Parathyroid adenoma (tissue), 2 donors: ENCODE results near the gene SMO.
A peak's percentile ranks its signal among the peaks of the same experiment; 100 is the strongest.
"Not testable (repeated sequence)": the region's sequence is repeated elsewhere in the genome, so short reads cannot be mapped to it uniquely, and the experiment has no call there.

Source experiments
- H2AFZ ChIP-seq: fragments of 300-600 bp; sonication (generic); one replicate; pipeline ENCODE4 v1.7.0; 2017; ENCODE audit warnings: antibody characterized with exemption, mild to moderate bottlenecking
- H3K27ac ChIP-seq: fragments of 300-600 bp; sonication (generic); one replicate; pipeline ENCODE4 v1.7.0; 2017
- H3K27me3 ChIP-seq: fragments of 300-600 bp; sonication (generic); one replicate; pipeline ENCODE4 v1.7.0; 2017; ENCODE audit warnings: low read length; ENCODE audit not compliant: control insufficient read depth, insufficient read depth
- H3K36me3 ChIP-seq: fragments of 300-600 bp; sonication (generic); one replicate; pipeline ENCODE4 v1.7.0; 2017; ENCODE audit warnings: low read length; ENCODE audit not compliant: control insufficient read depth, insufficient read depth
- H3K4me1 ChIP-seq: fragments of 300-600 bp; sonication (generic); one replicate; pipeline ENCODE4 v1.7.0; 2017; ENCODE audit warnings: control low read depth
- H3K4me2 ChIP-seq: fragments of 300-600 bp; sonication (generic); one replicate; pipeline ENCODE4 v1.7.0; 2017; ENCODE audit warnings: low read length
- H3K4me3 ChIP-seq: fragments of 300-600 bp; sonication (generic); one replicate; pipeline ENCODE4 v1.7.0; 2017; ENCODE audit warnings: low read depth, low read length
- H3K79me2 ChIP-seq: fragments of 300-600 bp; sonication (generic); one replicate; pipeline ENCODE4 v1.7.0; 2017; ENCODE audit warnings: control low read depth
- H3K9ac ChIP-seq: fragments of 300-600 bp; sonication (generic); one replicate; pipeline ENCODE4 v1.7.0; 2017; ENCODE audit warnings: mild to moderate bottlenecking
- H3K9me3 ChIP-seq: fragments of 300-600 bp; sonication (generic); one replicate; pipeline ENCODE4 v1.7.0; 2017; ENCODE audit warnings: low read length; ENCODE audit not compliant: control insufficient read depth
- CTCF ChIP-seq: fragments of 300-600 bp; sonication (generic); IDR thresholded peaks from one replicate; pipeline ENCODE4 v1.7.0; 2017; ENCODE audit warnings: antibody characterized with exemption, mild to moderate bottlenecking
- donor health status: primary hyperparathyroidism.

SMO gene

GRCh38 chr7:129216821-129217416 lies 28.5 kb downstream of the SMO start:
- H3K79me2 ChIP-seq, H3K9me3 ChIP-seq, H3K4me3 ChIP-seq, H3K27ac ChIP-seq, H2AFZ ChIP-seq, H3K4me2 ChIP-seq, H3K27me3 ChIP-seq, H3K4me1 ChIP-seq, H3K36me3 ChIP-seq, H3K9ac ChIP-seq: not testable (repeated sequence)

GRCh38 chr7:129218514-129219062 lies 30.2 kb downstream of the SMO start:
- Histone ChIP-seq H3K9me3 (no peaks in the 10 kb centered on the region), H3K4me2 (no peak overlapping the region), H3K9ac (no peak overlapping the region), H3K4me3 (no peak overlapping the region), H3K27ac (no peak overlapping the region), H2AFZ (peak overlapping the region; percentile 63), H3K27me3 (no peaks in the 10 kb centered on the region), H3K36me3 (no peaks in the 10 kb centered on the region), H3K4me1 (no peaks in the 10 kb centered on the region), H3K79me2 (no peaks in the 10 kb centered on the region)
- TF ChIP-seq CTCF = peak; percentile 95

GRCh38 chr7:129219166-129219565 lies 30.7 kb downstream of the SMO start:
- H3K4me2 ChIP-seq, H3K79me2 ChIP-seq, H3K27me3 ChIP-seq, H3K9me3 ChIP-seq, H3K27ac ChIP-seq, H3K4me1 ChIP-seq, H2AFZ ChIP-seq, H3K9ac ChIP-seq, H3K36me3 ChIP-seq, H3K4me3 ChIP-seq: not testable (repeated sequence)

- no peaks in the 10 kb centered on the region for H3K36me3 ChIP-seq
- H3K4me1 ChIP-seq = peaks cover 3% of the 10 kb centered on the region
- peak overlapping the region; percentile 39 for H2AFZ ChIP-seq
- peaks cover 12% of the 10 kb centered on the region for H3K79me2 ChIP-seq
- no peaks in the 10 kb centered on the region for H3K27me3 ChIP-seq
- H3K4me3 ChIP-seq = no peak overlapping the region
- no peak overlapping the region for H3K4me2 ChIP-seq
- no peak overlapping the region for H3K27ac ChIP-seq
- no peak for TF ChIP-seq CTCF
- no peak overlapping the region for H3K9ac ChIP-seq
- no peaks in the 10 kb centered on the region for H3K9me3 ChIP-seq
These were observed 33.6 kb downstream of the SMO start for GRCh38 chr7:129222064-129222463.

GRCh38 chr7:129224251-129225205 lies 36.1 kb downstream of the SMO start, which contains the start of gene AHCYL2:
Gene AHCYL2 (plus strand): TSS chr7:129225030.
- Histone ChIP-seq H3K79me2 (peaks cover 21% of the 10 kb centered on the region), H3K27me3 (no peaks in the 10 kb centered on the region), H3K4me3 (peak within 1 kb of the TSS; percentile 57)

More at GRCh38 chr7:129224251-129225205, 36.1 kb downstream of the SMO start, which contains the start of gene AHCYL2:
- H3K9me3 ChIP-seq = no peaks in the 10 kb centered on the region
- peaks cover 3% of the 10 kb centered on the region for H3K4me1 ChIP-seq
- H3K9ac ChIP-seq = peak within 1 kb of the TSS; percentile 6
- no peak for TF ChIP-seq CTCF
- H3K27ac ChIP-seq = peak within 1 kb of the TSS; percentile 98
- H3K4me2 ChIP-seq = peak within 1 kb of the TSS; percentile 84
- H2AFZ ChIP-seq = peak within 1 kb of the TSS; percentile 98
- H3K36me3 ChIP-seq = no peaks in the 10 kb centered on the region
